WTC11 (cell line): ENCODE data around the gene SOWAHD. TPM values are rescaled to one million over a fixed set of nuclear protein-coding genes. Genes with fewer than 3 reads are reported as not detected.

Experiments
- ATAC-seq: fragments of 200-7000 bp; cut with Tn5 transposase; 2 replicates; pipeline ENCODE4 v1.10.0; 2021; ENCODE audit warnings: mild to moderate bottlenecking, moderate library complexity
- CTCF ChIA-PET: fragments of 300-600 bp; sonication (Branson Sonifier 250); formaldehyde crosslinking; loops from one replicate; lab custom pipeline; 2021; ENCODE audit warnings: antibody characterized with exemption; lab: Charles Lee
- POLR2A ChIA-PET: fragments of 350-600 bp; sonication (Branson Sonifier 250); formaldehyde crosslinking; loops from one replicate; lab custom pipeline; 2021; ENCODE audit warnings: antibody characterized with exemption; lab: Charles Lee
- DNase-seq: peaks from one replicate; pipeline ENCODE4 v3.0.0; 2021; ENCODE audit warnings: low spot score
- H3K27ac Mint-ChIP-seq: 2 replicates; pipeline ENCODE4 v1.8.0; 2021; ENCODE audit warnings: mixed read lengths
- H3K27me3 Mint-ChIP-seq: 2 replicates; pipeline ENCODE4 v1.8.0; 2021; ENCODE audit warnings: low read depth, mild to moderate bottlenecking, moderate library complexity, mixed read lengths
- H3K36me3 Mint-ChIP-seq: 2 replicates; pipeline ENCODE4 v1.8.0; 2021; ENCODE audit warnings: mixed read lengths
- H3K4me1 Mint-ChIP-seq: 2 replicates; pipeline ENCODE4 v1.8.0; 2022; ENCODE audit warnings: mixed read lengths
- H3K4me3 Mint-ChIP-seq: 2 replicates; pipeline ENCODE4 v1.8.0; 2021; ENCODE audit warnings: mild to moderate bottlenecking, moderate library complexity, mixed read lengths
- H3K9me3 Mint-ChIP-seq: 2 replicates; pipeline ENCODE4 v1.8.0; 2021; ENCODE audit warnings: mixed read lengths
- AR ChIP-seq: fragments of 250-450 bp; sonication (Bioruptor Pico); IDR thresholded peaks from 2 replicates; pipeline ENCODE4 v1.9.0; 2021; ENCODE audit warnings: mild to moderate bottlenecking
- ATF3 ChIP-seq: sonication (generic); formaldehyde crosslinking; conservative IDR thresholded peaks from 2 replicates; pipeline ENCODE4 v1.8.1; 2022; ENCODE audit warnings: mild to moderate bottlenecking, missing genetic modification reagents
- ATF6 ChIP-seq: sonication (generic); formaldehyde crosslinking; IDR thresholded peaks from 2 replicates; pipeline ENCODE4 v1.8.1; 2023; ENCODE audit warnings: mild to moderate bottlenecking, missing genetic modification reagents
- E2F4 ChIP-seq: sonication (generic); formaldehyde crosslinking; IDR thresholded peaks from 2 replicates; pipeline ENCODE4 v1.8.1; 2022; ENCODE audit warnings: low read depth, mild to moderate bottlenecking, moderate library complexity, missing genetic modification reagents, borderline replicate concordance
- FOXP4 ChIP-seq: sonication (generic); formaldehyde crosslinking; IDR thresholded peaks from 2 replicates; pipeline ENCODE4 v1.8.0; 2022; ENCODE audit warnings: mild to moderate bottlenecking, missing genetic modification reagents
- MLX ChIP-seq: sonication (generic); formaldehyde crosslinking; IDR thresholded peaks from 2 replicates; pipeline ENCODE4 v1.8.1; 2023; ENCODE audit warnings: mild to moderate bottlenecking, missing genetic modification reagents, moderate library complexity
- NFATC4 ChIP-seq: fragments of 250-450 bp; sonication (Bioruptor Pico); IDR thresholded peaks from 2 replicates; pipeline ENCODE4 v1.9.0; 2021; ENCODE audit warnings: mild to moderate bottlenecking
- NR1H2 ChIP-seq: sonication (generic); formaldehyde crosslinking; IDR thresholded peaks from 2 replicates; pipeline ENCODE4 v1.9.0; 2021; ENCODE audit warnings: mild to moderate bottlenecking, moderate library complexity, missing genetic modification reagents
- PREB ChIP-seq: sonication (generic); formaldehyde crosslinking; IDR thresholded peaks from 2 replicates; pipeline ENCODE4 v1.8.1; 2022; ENCODE audit warnings: mild to moderate bottlenecking, missing genetic modification reagents, moderate library complexity, borderline replicate concordance
- PRRX2 ChIP-seq: fragments of 250-450 bp; sonication (Bioruptor Pico); IDR thresholded peaks from 2 replicates; pipeline ENCODE4 v1.8.0; 2021; ENCODE audit warnings: mild to moderate bottlenecking
- ZNF121 ChIP-seq: sonication (generic); formaldehyde crosslinking; IDR thresholded peaks from 2 replicates; pipeline ENCODE4 v1.8.0; 2023; ENCODE audit warnings: missing genetic modification reagents
- ZNF219 ChIP-seq: sonication (generic); formaldehyde crosslinking; IDR thresholded peaks from 2 replicates; pipeline ENCODE4 v1.8.0; 2023; ENCODE audit warnings: missing genetic modification reagents, mild to moderate bottlenecking, borderline replicate concordance
- ZNF281 ChIP-seq: sonication (generic); formaldehyde crosslinking; IDR thresholded peaks from 2 replicates; pipeline ENCODE4 v1.8.0; 2023; ENCODE audit warnings: mild to moderate bottlenecking, missing genetic modification reagents
- ZNF671 ChIP-seq: fragments of 250-450 bp; sonication (Bioruptor Pico); IDR thresholded peaks from 2 replicates; pipeline ENCODE4 v1.8.0; 2021; ENCODE audit warnings: mild to moderate bottlenecking
- total RNA-seq: library from RNA; stranded (reverse); gene quantifications from 3 replicates; pipeline ENCODE4 v1.2.3, GENCODE V29; 2021

Gene SOWAHD
- total RNA-seq, 1 experiment from 2014 or later: 5.0 TPM

GRCh38 chrX:119755981-119756533 lies 2.3 kb upstream of the SOWAHD start:
- H3K27me3 Mint-ChIP-seq: peaks cover 13% of the 10 kb centered on the region
- no peaks in the 10 kb centered on the region for H3K36me3 Mint-ChIP-seq
- no peak overlapping the region; the same call in 1 of the 2 replicates for H3K27ac Mint-ChIP-seq
- no peak overlapping the region for H3K4me3 Mint-ChIP-seq
- DNase-seq: no peak
- peaks cover 37% of the 10 kb centered on the region for H3K4me1 Mint-ChIP-seq
- POLR2A ChIA-PET: interaction anchor here (3.8 kb wide), 1 partner anchor 63 kb away, joined by 19 read pairs; the partner anchor contains the start of gene SEPTIN6
- TF ChIP-seq ATF6 (CRISPR knock-in tag) (no peak), PREB (CRISPR knock-in tag) (no peak), ZNF671 (no peak), ZNF219 (CRISPR knock-in tag) (no peak), E2F4 (CRISPR knock-in tag) (no peak), NFATC4 (CRISPR knock-in tag) (no peak), ATF3 (CRISPR knock-in tag) (no peak), ZNF281 (no peak), AR (no peak), PRRX2 (no peak)
- no peaks in the 10 kb centered on the region for H3K9me3 Mint-ChIP-seq
- CTCF ChIA-PET: interaction anchor here (4.1 kb wide), 1 partner anchor 62 kb away, joined by 21 read pairs; the partner anchor contains the start of gene SEPTIN6
- no peak for ATAC-seq

GRCh38 chrX:119756926-119757635 lies 1.3 kb upstream of the SOWAHD start:
- ATAC-seq (no peak), DNase-seq (no peak)
- H3K36me3 Mint-ChIP-seq: no peaks in the 10 kb centered on the region
- TF ChIP-seq MLX (no peak), NR1H2 (CRISPR knock-in tag) (no peak), FOXP4 (CRISPR knock-in tag) (no peak), ZNF121 (CRISPR knock-in tag) (peak; percentile 93)
- TF ChIP-seq, all 79 proteins: peak for 1
- Mint-ChIP-seq H3K27ac (peak overlapping the region; percentile 39), H3K9me3 (no peaks in the 10 kb centered on the region), H3K4me1 (peaks cover 37% of the 10 kb centered on the region), H3K4me3 (peak overlapping the region; percentile 80), H3K27me3 (peaks cover 13% of the 10 kb centered on the region)
- ChIA-PET CTCF (interaction anchor here (0.6 to 4.1 kb wide), 16 partner anchors 20 to 282 kb away, joined by 3 to 30 read pairs (median 9); partner anchors contain the start of genes RPL39, SEPTIN6, UBE2A and UPF3B), POLR2A (interaction anchor here (0.9 to 3.8 kb wide), 5 partner anchors 28 to 147 kb away, joined by 3 to 34 read pairs (median 5); partner anchors contain the start of genes RPL39 and SEPTIN6)
